GM20431 (cell line): ENCODE measurements around the gene PLA2G6.

Experiments
- in situ Hi-C: fragments of 300-500 bp; cut with MseI, MboI; formaldehyde crosslinking; loops from one replicate; pipeline ENCODE4 v1.15.0; 2020; ENCODE audit warnings: low sequenced_read_pairs; ENCODE audit not compliant: unreplicated experiment

Gene PLA2G6

DNA sequence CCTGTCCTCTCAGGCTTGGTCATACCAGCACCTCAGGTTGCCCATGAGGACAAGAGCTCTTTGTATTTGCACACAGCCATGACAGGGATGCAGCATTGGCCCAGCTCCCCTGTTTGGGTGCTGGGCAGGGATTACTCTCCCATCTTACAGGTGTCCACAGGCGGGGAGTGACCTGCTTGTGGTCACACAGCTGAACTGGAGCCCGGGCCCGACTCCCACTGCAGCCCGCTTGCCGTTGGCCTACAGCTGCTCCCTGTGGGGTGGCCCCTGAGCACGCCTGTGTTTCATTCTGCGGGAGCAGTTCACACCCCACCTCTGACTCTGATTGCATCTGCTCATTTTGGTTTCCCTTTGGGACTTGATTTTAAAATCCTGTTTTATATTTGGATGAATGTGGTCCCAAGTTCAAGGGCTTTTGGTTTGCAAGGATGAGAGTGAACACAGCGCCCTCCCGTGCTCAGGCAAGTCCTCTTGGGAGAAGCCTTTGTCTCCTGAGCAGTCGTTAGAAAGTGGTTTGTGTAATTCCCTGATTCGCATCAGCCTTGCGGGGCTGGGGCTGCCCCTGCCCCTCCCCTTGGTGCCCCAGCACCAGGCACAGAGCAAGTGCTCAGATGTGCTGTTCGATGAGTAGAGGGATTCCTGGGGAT is 115.1 kb downstream of the PLA2G6 start:
- in situ Hi-C loops: no loop called here

DNA sequence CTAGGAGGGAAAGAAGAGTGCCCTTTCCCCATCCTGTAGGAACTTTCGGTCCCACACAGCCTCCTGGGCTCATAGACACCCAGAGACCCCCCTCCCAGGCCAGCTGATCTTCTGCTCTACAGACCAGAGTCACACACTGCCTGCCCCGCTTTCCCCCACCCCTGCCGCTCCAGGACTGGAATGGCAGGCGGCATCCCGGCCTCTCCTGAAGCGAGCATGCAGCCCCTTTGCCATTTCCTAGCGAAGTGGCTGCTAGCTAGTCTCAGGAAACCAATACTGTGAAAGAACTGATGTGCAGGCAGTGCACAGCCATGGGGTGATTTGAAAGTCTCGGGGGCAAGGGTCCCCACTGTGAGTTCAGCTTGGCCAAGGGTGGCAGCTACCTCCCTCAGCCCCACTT is 116.1 kb downstream of the PLA2G6 start:
- in situ Hi-C loops: no loop called here

DNA sequence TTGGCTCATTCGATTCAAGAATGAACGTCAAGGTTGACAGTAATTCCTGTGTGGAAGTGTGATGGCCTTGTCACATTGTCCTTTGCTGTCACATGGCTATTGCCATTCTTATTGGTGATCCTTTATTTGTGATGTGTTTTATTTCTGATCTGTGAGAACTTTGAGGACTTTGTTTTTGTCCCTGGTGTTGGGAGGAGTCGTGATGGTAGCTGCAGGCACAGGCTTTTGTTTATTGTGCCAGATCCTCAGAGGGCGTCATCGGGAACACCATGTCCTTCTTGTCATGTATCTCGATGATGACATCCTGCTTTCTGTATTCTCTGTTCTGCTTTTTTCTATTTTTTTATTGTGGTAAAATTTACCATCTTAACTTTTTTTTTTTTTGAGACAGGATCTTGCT is 118.8 kb downstream of the PLA2G6 start:
- in situ Hi-C loops: no loop called here
